HepG2 (cell line): ENCODE data around the gene OTOP3. TPM values are rescaled to one million over a fixed set of nuclear protein-coding genes. Genes with fewer than 3 reads are reported as not detected.

Experiments used
- FLYWCH1 ChIP-seq: sonication (generic); formaldehyde crosslinking; IDR thresholded peaks from 2 replicates; pipeline ENCODE4 v1.8.1; 2023; ENCODE audit warnings: mild to moderate bottlenecking, missing genetic modification reagents
- GATAD1 ChIP-seq: IDR thresholded peaks from 2 replicates; pipeline ENCODE4 v1.6.1; 2016; ENCODE audit warnings: missing genetic modification reagents, missing compliant biosample characterization
- MIER3 ChIP-seq: IDR thresholded peaks from 2 replicates; pipeline ENCODE4 v1.6.1; 2016; ENCODE audit warnings: missing compliant biosample characterization, borderline replicate concordance
- MYC ChIP-seq: sonication (generic); formaldehyde crosslinking; IDR thresholded peaks from 2 replicates; pipeline ENCODE4 v1.9.0; 2021; ENCODE audit warnings: missing genetic modification reagents, borderline replicate concordance
- SPEN ChIP-seq: sonication (generic); formaldehyde crosslinking; IDR thresholded peaks from 2 replicates; pipeline ENCODE4 v1.5.1; 2020; ENCODE audit warnings: low read depth, mild to moderate bottlenecking, missing genetic modification reagents
- TOE1 ChIP-seq: sonication (generic); formaldehyde crosslinking; IDR thresholded peaks from 2 replicates; pipeline ENCODE4 v1.4.0; 2020; ENCODE audit warnings: mild to moderate bottlenecking, missing genetic modification reagents
- YEATS4 ChIP-seq: sonication (generic); formaldehyde crosslinking; IDR thresholded peaks from 2 replicates; pipeline ENCODE4 v1.4.0; 2020; ENCODE audit warnings: missing genetic modification reagents, borderline replicate concordance
- ZMYM4 ChIP-seq: sonication (generic); formaldehyde crosslinking; IDR thresholded peaks from 2 replicates; pipeline ENCODE4 v1.8.1; 2023; ENCODE audit warnings: mild to moderate bottlenecking, missing genetic modification reagents
- ZNF101 ChIP-seq: sonication (generic); formaldehyde crosslinking; IDR thresholded peaks from 2 replicates; pipeline ENCODE4 v1.4.0; 2020; ENCODE audit warnings: mild to moderate bottlenecking, low read depth, missing genetic modification reagents, borderline replicate concordance
- ZNF143 ChIP-seq: sonication (generic); formaldehyde crosslinking; IDR thresholded peaks from 2 replicates; pipeline ENCODE4 v1.4.0; 2020; ENCODE audit warnings: missing genetic modification reagents
- ZNF232 ChIP-seq: sonication (generic); formaldehyde crosslinking; IDR thresholded peaks from 2 replicates; pipeline ENCODE4 v1.4.0; 2020; ENCODE audit warnings: missing genetic modification reagents, borderline replicate concordance
- ZNF264 ChIP-seq: sonication (generic); formaldehyde crosslinking; IDR thresholded peaks from 2 replicates; pipeline ENCODE4 v1.4.0; 2020; ENCODE audit warnings: missing genetic modification reagents
- ZNF326 ChIP-seq: sonication (generic); formaldehyde crosslinking; IDR thresholded peaks from 2 replicates; pipeline ENCODE4 v1.4.0; 2020; ENCODE audit warnings: missing genetic modification reagents, borderline replicate concordance
- ZNF33B ChIP-seq: sonication (generic); formaldehyde crosslinking; IDR thresholded peaks from 2 replicates; pipeline ENCODE4 v1.5.1; 2020; ENCODE audit warnings: mild to moderate bottlenecking, missing genetic modification reagents
- ZNF607 ChIP-seq: sonication (generic); formaldehyde crosslinking; IDR thresholded peaks from 2 replicates; pipeline ENCODE4 v1.5.1; 2020; ENCODE audit warnings: missing genetic modification reagents, mild to moderate bottlenecking, borderline replicate concordance
- ZNF776 ChIP-seq: sonication (generic); formaldehyde crosslinking; IDR thresholded peaks from 2 replicates; pipeline ENCODE4 v1.4.0; 2020; ENCODE audit warnings: mild to moderate bottlenecking, missing genetic modification reagents
- ZNF792 ChIP-seq: IDR thresholded peaks from 2 replicates; pipeline ENCODE4 v1.6.1; 2016
- polyA plus RNA-seq, 8 experiments: library from polyadenylated mRNA; depleted of rRNA in 3 of 8; stranded (reverse) in 7 of 8; unstranded in 1 of 8; fragments of >200 nt; fragmentation: Illumina TruSeq in 4 of 8; extraction: Trizol in 4 of 8; gene quantifications; 2 replicates each; pipeline versions ENCODE4 v1.2.1 to v1.2.3, GENCODE V29; 2011 to 2016; ENCODE audit warnings: low read depth in 4 of 8, missing spikeins in 1 of 8, mixed read lengths in 1 of 8; ENCODE audit not compliant: insufficient read depth in 1 of 8
- total RNA-seq, 5 experiments: library from RNA; depleted of rRNA; stranded (reverse); fragments of >200 nt; fragmentation: Illumina TruSeq; extraction: Trizol; gene quantifications; 2 replicates each; pipeline ENCODE4 v1.2.3, GENCODE V29; 2016; ENCODE audit warnings: low read depth in 1 of 5
- TF ChIP-seq, protein P1 (sequence below): sonication (generic); formaldehyde crosslinking; IDR thresholded peaks from 2 replicates; pipeline ENCODE4 v1.9.0; 2022; ENCODE audit warnings: missing genetic modification reagents, mild to moderate bottlenecking, borderline replicate concordance
- TF ChIP-seq, protein P2 (sequence below): IDR thresholded peaks from 2 replicates; pipeline ENCODE4 v1.6.1; 2016; ENCODE audit warnings: mild to moderate bottlenecking
- TF ChIP-seq, protein P3 (sequence below): sonication (generic); formaldehyde crosslinking; IDR thresholded peaks from 2 replicates; pipeline ENCODE4 v1.5.1; 2020; ENCODE audit warnings: missing genetic modification reagents, mild to moderate bottlenecking, borderline replicate concordance
- TF ChIP-seq, protein P4 (sequence below): sonication (generic); formaldehyde crosslinking; conservative IDR thresholded peaks from 2 replicates; pipeline ENCODE4 v1.8.0; 2022; ENCODE audit warnings: mild to moderate bottlenecking, moderate library complexity, missing genetic modification reagents
- TF ChIP-seq, protein P5 (sequence below): sonication (generic); formaldehyde crosslinking; IDR thresholded peaks from 2 replicates; pipeline ENCODE4 v1.8.0; 2022; ENCODE audit warnings: mild to moderate bottlenecking, missing genetic modification reagents

Gene OTOP3
- total and polyA plus RNA-seq, 2 of the 13 experiments (the other 11 are each of a cell fraction or from before 2014, with no cell fraction given): not detected

DNA sequence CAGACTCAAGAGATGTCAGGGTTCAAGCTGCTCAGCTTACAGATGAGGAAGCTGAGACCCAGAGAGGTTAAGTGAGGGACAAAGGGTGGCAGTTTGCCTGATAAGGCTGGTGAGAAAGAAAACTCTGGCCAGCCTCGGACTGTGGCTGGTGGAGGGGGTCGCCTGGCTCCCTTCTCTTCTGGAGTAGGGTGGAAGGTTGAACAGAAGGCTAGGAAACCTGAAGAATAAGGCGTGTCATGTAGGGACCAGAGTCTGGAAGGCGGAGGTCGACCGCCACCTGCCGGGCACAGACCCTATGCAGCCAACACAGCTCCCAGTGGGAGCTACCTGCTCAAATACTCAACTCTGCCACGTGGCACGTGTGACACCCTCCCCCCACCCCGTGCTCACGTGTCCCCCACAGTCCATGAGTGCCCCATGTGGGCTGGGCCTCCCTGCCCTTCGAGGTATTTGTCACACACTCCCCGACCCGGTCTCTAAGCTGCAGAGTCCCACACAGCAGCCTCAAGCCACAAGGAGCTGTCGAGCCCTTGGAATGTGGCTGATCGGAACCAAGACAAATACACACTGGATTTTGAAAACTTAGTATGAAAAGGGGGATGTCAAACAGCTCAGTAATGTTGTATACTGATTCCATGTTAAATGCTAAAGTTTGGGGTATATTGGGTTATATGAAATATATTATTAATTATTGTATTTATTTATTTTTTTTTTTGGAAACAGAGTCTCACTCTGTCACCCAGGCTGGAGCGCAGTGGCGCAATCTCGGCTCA lies 25.1 kb downstream of the OTOP3 start (continued):
- TF ChIP-seq, protein P1, sequence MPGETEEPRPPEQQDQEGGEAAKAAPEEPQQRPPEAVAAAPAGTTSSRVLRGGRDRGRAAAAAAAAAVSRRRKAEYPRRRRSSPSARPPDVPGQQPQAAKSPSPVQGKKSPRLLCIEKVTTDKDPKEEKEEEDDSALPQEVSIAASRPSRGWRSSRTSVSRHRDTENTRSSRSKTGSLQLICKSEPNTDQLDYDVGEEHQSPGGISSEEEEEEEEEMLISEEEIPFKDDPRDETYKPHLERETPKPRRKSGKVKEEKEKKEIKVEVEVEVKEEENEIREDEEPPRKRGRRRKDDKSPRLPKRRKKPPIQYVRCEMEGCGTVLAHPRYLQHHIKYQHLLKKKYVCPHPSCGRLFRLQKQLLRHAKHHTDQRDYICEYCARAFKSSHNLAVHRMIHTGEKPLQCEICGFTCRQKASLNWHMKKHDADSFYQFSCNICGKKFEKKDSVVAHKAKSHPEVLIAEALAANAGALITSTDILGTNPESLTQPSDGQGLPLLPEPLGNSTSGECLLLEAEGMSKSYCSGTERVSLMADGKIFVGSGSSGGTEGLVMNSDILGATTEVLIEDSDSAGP (CRISPR knock-in tag): peak; percentile 73
- TF ChIP-seq YEATS4 (peak; percentile 76; the same call in 1 of the 2 replicates), ZNF33B (CRISPR knock-in tag) (0 out of 2 replicates have a peak, but pooled peaks have one; percentile 60), GATAD1 (CRISPR knock-in tag) (peak; percentile 64), ZNF792 (CRISPR knock-in tag) (peak; percentile 80; the same call in 1 of the 2 replicates), ZNF101 (CRISPR knock-in tag) (0 out of 2 replicates have a peak, but pooled peaks have one; percentile 25), ZMYM4 (CRISPR knock-in tag) (peak; percentile 45; the same call in 1 of the 2 replicates), ZNF232 (peak; percentile 92; the same call in 1 of the 2 replicates), ZNF326 (CRISPR knock-in tag) (no peak), ZNF264 (peak; percentile 85; the same call in 1 of the 2 replicates), ZNF776 (CRISPR knock-in tag) (peak; percentile 69), ZNF143 (peak; percentile 33; the same call in 1 of the 2 replicates), FLYWCH1 (CRISPR knock-in tag) (0 out of 2 replicates have a peak, but pooled peaks have one; percentile 32), SPEN (CRISPR knock-in tag) (peak; percentile 63; the same call in 1 of the 2 replicates), MIER3 (CRISPR knock-in tag) (peak; percentile 69; the same call in 1 of the 2 replicates), ZNF607 (peak; percentile 67; the same call in 1 of the 2 replicates), TOE1 (CRISPR knock-in tag) (no peak; the same call in 1 of the 2 replicates), MYC (peak; percentile 98)
- TF ChIP-seq, protein P2, sequence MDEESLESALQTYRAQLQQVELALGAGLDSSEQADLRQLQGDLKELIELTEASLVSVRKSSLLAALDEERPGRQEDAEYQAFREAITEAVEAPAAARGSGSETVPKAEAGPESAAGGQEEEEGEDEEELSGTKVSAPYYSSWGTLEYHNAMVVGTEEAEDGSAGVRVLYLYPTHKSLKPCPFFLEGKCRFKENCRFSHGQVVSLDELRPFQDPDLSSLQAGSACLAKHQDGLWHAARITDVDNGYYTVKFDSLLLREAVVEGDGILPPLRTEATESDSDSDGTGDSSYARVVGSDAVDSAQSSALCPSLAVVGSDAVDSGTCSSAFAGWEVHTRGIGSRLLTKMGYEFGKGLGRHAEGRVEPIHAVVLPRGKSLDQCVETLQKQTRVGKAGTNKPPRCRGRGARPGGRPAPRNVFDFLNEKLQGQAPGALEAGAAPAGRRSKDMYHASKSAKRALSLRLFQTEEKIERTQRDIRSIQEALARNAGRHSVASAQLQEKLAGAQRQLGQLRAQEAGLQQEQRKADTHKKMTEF (CRISPR knock-in tag): 0 out of 2 replicates have a peak, but pooled peaks have one; percentile 5
- TF ChIP-seq, protein P3, sequence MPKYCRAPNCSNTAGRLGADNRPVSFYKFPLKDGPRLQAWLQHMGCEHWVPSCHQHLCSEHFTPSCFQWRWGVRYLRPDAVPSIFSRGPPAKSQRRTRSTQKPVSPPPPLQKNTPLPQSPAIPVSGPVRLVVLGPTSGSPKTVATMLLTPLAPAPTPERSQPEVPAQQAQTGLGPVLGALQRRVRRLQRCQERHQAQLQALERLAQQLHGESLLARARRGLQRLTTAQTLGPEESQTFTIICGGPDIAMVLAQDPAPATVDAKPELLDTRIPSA (CRISPR knock-in tag): no peak
- TF ChIP-seq, protein P4, sequence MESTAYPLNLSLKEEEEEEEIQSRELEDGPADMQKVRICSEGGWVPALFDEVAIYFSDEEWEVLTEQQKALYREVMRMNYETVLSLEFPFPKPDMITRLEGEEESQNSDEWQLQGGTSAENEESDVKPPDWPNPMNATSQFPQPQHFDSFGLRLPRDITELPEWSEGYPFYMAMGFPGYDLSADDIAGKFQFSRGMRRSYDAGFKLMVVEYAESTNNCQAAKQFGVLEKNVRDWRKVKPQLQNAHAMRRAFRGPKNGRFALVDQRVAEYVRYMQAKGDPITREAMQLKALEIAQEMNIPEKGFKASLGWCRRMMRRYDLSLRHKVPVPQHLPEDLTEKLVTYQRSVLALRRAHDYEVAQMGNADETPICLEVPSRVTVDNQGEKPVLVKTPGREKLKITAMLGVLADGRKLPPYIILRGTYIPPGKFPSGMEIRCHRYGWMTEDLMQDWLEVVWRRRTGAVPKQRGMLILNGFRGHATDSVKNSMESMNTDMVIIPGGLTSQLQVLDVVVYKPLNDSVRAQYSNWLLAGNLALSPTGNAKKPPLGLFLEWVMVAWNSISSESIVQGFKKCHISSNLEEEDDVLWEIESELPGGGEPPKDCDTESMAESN (CRISPR knock-in tag): peak; percentile 56; the same call in 1 of the 2 replicates
- TF ChIP-seq, protein P5, sequence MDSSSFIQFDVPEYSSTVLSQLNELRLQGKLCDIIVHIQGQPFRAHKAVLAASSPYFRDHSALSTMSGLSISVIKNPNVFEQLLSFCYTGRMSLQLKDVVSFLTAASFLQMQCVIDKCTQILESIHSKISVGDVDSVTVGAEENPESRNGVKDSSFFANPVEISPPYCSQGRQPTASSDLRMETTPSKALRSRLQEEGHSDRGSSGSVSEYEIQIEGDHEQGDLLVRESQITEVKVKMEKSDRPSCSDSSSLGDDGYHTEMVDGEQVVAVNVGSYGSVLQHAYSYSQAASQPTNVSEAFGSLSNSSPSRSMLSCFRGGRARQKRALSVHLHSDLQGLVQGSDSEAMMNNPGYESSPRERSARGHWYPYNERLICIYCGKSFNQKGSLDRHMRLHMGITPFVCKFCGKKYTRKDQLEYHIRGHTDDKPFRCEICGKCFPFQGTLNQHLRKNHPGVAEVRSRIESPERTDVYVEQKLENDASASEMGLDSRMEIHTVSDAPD: peak; percentile 65; the same call in 1 of the 2 replicates
